LHCN-M2 (cell line): ENCODE results near the gene MECP2. TPM values are rescaled to one million over a fixed set of nuclear protein-coding genes. Genes with fewer than 3 reads are reported as not detected.
"Not testable (repeated sequence)": the region's sequence is repeated elsewhere in the genome, so short reads cannot be mapped to it uniquely, and the experiment has no call there.

Source experiments
- DNase-seq: peaks from one replicate; pipeline ENCODE4 v3.0.0-alpha.2; 2012; ENCODE audit warnings: low read depth
- total RNA-seq: library from RNA; depleted of rRNA; stranded (reverse); fragments of >200 nt; gene quantifications from 2 replicates; pipeline ENCODE4 v1.2.3, GENCODE V29; 2014

MECP2 gene
- total RNA-seq, 1 experiment from 2014 or later: 23.8 TPM

- DNase-seq: no peak
These were observed 79.6 kb downstream of the MECP2 start for GRCh38 chrX:154017766-154018517.

GRCh38 chrX:154016366-154017076 is 81.0 kb downstream of the MECP2 start:
- no peak for DNase-seq

- no peak for DNase-seq
These were observed 81.8 kb downstream of the MECP2 start for GRCh38 chrX:154015581-154016264.

- no peak for DNase-seq
These were observed 82.8 kb downstream of the MECP2 start for GRCh38 chrX:154014429-154015380.

GRCh38 chrX:154013614-154014360 is 83.7 kb downstream of the MECP2 start:
- no peak for DNase-seq

GRCh38 chrX:154013001-154013421 is 84.5 kb downstream of the MECP2 start:
- no peak for DNase-seq

GRCh38 chrX:154012336-154012991 is 85.1 kb downstream of the MECP2 start:
- no peak for DNase-seq

GRCh38 chrX:154011376-154012335 is 85.9 kb downstream of the MECP2 start:
- DNase-seq: no peak

- peak; percentile 30 for DNase-seq
These were observed 87.0 kb downstream of the MECP2 start for GRCh38 chrX:154010330-154011087.

- no peak for DNase-seq
These were observed 89.0 kb downstream of the MECP2 start for GRCh38 chrX:154008521-154008920.

GRCh38 chrX:154006947-154007346 is 90.6 kb downstream of the MECP2 start:
- no peak for DNase-seq

- DNase-seq: no peak
These were observed 93.2 kb downstream of the MECP2 start for GRCh38 chrX:154004315-154004714.

GRCh38 chrX:154002215-154002719 is 95.2 kb downstream of the MECP2 start:
- DNase-seq: peak; percentile 87

GRCh38 chrX:154000051-154000450 is 97.5 kb downstream of the MECP2 start:
- no peak for DNase-seq

GRCh38 chrX:153999359-154000037 is 98.0 kb downstream of the MECP2 start:
- no peak for DNase-seq

- no peak for DNase-seq
These were observed 102.0 kb downstream of the MECP2 start for GRCh38 chrX:153995504-153995903.

GRCh38 chrX:153994398-153994797 is 103.1 kb downstream of the MECP2 start:
- DNase-seq: not testable (repeated sequence)
